Retinal pigment epithelial cell (primary cell): Measurements from ENCODE around the gene TLK1.

Experiments used
- DNase-seq: peaks from one replicate; pipeline ENCODE4 v3.0.0-alpha.2; 2010; ENCODE audit warnings: low read depth
- H3K4me3 ChIP-seq: 2 replicates; pipeline ENCODE4 v1.5.1; 2011; ENCODE audit warnings: mild to moderate bottlenecking, low read length, control low read depth, moderate library complexity
- TF ChIP-seq, protein P1 (sequence below): conservative IDR thresholded peaks from 2 replicates; pipeline ENCODE4 v1.5.1; 2011; ENCODE audit warnings: low read depth, low read length, control low read depth, inconsistent platforms

TLK1 gene

DNA sequence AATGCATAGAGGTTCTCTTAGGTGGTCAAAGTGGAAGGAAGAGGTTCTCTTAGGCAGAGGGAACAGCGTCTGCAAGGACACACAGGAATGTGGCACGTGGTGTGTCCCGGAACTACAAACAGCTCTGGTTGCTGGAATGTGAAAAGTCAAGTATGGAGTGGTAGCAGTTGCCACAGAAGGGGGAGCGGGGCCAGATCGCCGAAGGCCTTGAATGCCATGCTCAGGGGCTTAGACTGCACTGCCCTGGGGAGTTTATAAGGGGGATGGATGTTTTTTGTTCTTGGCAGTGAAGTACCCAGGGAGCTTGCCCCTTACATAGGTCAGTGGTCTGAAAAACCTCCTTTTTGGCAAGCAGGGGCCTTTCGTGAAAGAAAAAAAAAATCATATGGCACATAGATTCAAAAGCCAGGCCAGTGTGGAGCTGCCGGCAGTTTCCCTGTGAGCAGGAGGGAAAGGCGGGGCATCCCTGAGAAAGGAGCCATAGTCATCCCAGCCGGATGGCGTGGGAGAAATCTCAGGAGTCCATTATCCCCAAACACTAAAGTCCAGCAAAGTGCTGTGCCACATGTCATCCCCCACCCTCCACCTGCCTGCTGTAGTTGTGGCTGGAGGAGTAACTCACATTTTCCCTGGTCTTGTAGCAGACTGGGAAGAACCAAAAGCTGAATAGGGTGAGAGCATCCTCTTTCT, 186.2 kb downstream of the TLK1 start:
- no peak for DNase-seq
- TF ChIP-seq, protein P1, sequence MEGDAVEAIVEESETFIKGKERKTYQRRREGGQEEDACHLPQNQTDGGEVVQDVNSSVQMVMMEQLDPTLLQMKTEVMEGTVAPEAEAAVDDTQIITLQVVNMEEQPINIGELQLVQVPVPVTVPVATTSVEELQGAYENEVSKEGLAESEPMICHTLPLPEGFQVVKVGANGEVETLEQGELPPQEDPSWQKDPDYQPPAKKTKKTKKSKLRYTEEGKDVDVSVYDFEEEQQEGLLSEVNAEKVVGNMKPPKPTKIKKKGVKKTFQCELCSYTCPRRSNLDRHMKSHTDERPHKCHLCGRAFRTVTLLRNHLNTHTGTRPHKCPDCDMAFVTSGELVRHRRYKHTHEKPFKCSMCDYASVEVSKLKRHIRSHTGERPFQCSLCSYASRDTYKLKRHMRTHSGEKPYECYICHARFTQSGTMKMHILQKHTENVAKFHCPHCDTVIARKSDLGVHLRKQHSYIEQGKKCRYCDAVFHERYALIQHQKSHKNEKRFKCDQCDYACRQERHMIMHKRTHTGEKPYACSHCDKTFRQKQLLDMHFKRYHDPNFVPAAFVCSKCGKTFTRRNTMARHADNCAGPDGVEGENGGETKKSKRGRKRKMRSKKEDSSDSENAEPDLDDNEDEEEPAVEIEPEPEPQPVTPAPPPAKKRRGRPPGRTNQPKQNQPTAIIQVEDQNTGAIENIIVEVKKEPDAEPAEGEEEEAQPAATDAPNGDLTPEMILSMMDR = no peak
- no peak overlapping the region for H3K4me3 ChIP-seq

DNA sequence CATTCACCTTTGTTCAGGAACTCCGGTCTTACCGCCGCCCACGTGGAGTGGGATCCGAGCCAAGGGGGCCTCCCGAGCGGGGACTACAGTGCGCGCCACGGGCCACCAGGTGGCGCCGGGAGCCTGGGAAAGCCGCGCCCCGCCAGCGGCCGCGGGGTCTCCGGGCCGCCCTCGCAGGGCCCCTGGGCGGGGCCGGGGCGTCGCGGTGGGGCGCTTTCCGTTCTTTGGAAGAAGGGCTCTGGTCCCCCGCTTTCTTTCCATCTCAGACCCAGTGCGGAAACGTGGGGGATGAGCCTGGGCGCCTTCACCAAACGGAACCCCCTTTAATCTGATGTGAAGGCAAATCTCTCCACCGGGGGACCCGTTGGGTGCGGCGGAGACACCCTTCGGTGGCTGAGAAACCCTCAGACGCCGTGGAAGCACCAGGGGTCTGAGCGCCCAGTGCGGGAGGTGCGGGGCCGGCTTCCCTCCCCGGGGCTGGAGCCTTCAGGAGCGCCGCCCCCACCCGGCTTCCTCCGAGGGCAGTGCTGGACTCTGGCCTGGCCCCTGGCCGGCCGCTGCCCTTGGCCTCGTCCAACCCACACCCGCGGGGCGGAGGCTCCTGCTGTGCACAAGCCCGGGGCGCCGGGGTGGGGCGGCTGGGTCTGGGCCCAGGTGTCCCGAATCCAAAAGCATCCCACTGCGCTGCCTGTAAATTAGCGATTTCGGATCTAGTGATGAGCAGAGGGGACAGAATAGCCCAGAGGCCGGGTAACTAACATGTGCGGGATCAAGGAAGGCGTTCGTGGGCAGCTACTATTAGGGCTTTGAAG, 187.0 kb downstream of the TLK1 start:
- TF ChIP-seq, protein P1 = peak; percentile 70
- peak overlapping the region; percentile 74 for H3K4me3 ChIP-seq
- DNase-seq = no peak

DNA sequence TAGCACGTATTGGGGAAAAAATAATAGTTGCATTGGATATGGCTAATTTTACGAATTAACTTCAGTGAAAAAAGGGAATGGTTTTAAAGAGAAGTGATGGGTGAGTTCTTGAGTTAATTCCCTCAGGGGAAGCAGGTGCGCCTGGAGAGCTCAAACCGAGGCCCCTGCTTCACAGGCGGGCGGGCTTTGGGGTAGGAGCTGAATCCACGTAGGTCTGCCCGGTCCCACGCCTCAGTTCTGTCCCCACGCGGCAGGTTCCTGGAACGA, 187.5 kb downstream of the TLK1 start:
- H3K4me3 ChIP-seq = peak overlapping the region; percentile 52
- DNase-seq = peak; percentile 41
- TF ChIP-seq, protein P1 = no peak

DNA sequence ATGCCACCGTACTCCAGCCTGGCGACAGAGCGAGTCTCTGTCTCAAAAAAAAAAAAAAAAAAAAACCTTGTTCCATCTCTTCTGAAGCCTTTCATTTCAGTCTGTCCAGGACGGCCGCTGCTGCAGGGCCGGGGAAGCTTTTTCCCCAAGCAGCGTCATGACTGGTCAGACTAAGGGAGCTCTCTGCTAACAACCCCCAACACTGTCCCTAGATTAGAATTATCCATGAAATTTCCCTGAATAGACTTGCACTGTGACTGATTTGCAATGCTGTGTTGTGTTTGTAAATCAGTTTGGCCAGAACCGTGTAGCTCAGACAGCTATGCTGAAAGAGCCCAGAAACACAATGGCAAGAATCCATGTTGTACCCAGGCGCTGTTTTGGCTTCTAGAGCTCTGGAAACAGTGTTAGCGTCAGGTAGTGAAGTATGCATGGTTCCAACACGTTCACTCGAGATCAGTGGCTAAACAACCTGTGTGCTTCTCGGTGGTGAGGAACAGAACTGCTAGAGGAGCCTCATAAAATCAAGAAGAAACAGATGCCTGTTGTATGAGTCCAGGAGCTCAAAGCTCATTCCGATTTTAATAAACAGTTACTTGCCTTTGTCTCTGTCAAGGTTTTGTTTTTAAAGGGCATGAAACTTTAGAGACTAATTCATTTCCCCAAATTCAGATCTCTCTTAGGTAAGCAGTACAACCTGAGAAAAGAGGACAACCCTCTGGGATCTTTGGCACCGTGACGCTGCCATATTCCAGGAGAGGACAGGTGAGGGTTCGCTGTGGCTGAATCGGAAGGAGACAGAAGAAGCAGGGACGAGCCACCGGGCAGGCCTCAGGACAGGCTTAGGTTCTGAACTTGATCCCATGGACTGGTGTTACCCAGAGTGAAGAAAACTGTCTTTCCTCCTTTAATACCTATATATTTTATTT, 188.1 kb downstream of the TLK1 start:
- no peak for DNase-seq
- peak overlapping the region; percentile 52 for H3K4me3 ChIP-seq
- TF ChIP-seq, protein P1 = no peak

DNA sequence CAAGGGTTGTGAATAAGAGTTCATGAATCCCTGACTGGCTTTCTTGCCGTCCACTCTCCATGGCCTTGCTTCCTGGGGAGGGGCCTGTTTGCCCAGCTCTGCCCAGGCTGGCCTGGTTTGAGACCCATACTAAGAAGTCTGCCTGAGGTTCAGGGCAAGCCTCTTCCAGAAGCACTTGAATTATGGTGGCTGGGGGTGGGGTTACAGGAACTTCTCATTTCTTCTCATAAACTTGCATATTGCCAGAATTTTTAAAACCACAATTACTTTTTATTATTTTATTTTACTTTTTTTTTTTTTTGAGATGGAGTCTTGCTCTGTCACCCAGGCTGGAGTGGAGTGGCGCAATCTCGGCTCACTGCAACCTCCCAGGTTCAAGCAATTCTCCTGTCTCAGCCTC, 189.6 kb downstream of the TLK1 start:
- no peak overlapping the region for H3K4me3 ChIP-seq
- TF ChIP-seq, protein P1 = no peak
- DNase-seq = no peak

DNA sequence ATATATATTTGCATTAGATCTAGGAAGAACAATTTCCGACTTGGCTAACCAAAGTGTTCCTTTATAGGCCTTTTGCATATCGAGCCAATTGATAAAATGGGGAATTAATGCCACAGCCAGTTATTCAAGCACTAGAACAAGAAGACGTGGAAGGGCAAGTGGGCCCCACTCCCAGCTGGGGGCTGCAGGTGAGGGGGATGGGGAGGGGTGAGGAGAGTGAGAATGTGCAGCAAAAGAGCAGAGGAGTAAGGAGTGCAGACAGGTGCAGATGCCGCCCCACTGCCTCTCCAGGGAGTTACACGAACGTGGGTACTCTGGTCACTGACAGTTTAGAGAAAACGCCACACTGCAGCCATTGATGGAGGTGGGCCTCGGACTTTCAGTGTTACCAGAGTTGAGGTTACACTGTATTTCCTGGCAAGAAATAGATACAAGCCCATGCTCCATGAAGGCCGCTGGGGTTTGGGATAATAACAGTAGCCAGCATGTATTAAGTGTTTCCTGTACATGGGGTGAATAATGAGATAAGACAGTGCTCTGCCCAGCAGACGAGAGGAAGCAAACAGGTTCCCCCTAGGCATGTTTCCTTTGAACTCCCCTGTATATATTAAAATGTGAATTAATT, 190.7 kb downstream of the TLK1 start:
- TF ChIP-seq, protein P1 = no peak
- no peak overlapping the region for H3K4me3 ChIP-seq
- DNase-seq = no peak
